ENCODE data around the gene ACBD4. TPM values are rescaled to one million over a fixed set of nuclear protein-coding genes. Genes with fewer than 3 reads are reported as not detected.

The ACBD4 gene
- total and polyA plus RNA-seq, 10 of the 15 experiments (the other 5 are each of a cell fraction or from before 2014, with no cell fraction given), result 0.20 to 13.8 (median 6.9) TPM

- 86% methylated on average over 4 of the region's 4 CpGs for WGBS (ENCODE audit: insufficient coverage, insufficient replicate concordance, low lambda C conversion rate, missing lambda C conversion rate)
- Histone ChIP-seq H3K4me3 (no peak overlapping the region), H3K4me1 (ENCODE audit: control insufficient read depth, insufficient read depth, low read length) (peaks cover 12% of the 10 kb centered on the region), H3K79me2 (ENCODE audit: control insufficient read depth, insufficient read depth, low read length) (peaks cover 4% of the 10 kb centered on the region), H3K9me3 (replicated peaks; ENCODE audit: control insufficient read depth, insufficient read depth, low read length) (no peaks in the 10 kb centered on the region), H2AFZ (ENCODE audit: control insufficient read depth, low read depth, low read length) (no peak overlapping the region), H3K9ac (ENCODE audit: control insufficient read depth, insufficient read depth, low read length) (no peak overlapping the region), H3K4me2 (ENCODE audit: control insufficient read depth, insufficient read depth) (no peak overlapping the region), H3K27me3 (replicated peaks in 1 of 2; ENCODE audit: control insufficient read depth in 2 of 2, insufficient read depth in 2 of 2, low read length in 1 of 2) (no peaks in the 10 kb centered on the region), H4K20me1 (ENCODE audit: control insufficient read depth, insufficient read depth) (no peaks in the 10 kb centered on the region), H3K27ac (ENCODE audit: control insufficient read depth, insufficient read depth) (no peak overlapping the region), H3K36me3 (ENCODE audit: control insufficient read depth in 2 of 2, insufficient read depth in 2 of 2, low read length in 1 of 2) (no peaks in the 10 kb centered on the region)
- ATAC-seq (no peak), DNase-seq (ENCODE audit: low read depth, low spot score) (no peak), FAIRE-seq (no peak)
- no peak for TF ChIP-seq NR2C1 (IDR thresholded peaks at IDR 0.05)
- no peak for TF ChIP-seq EP300 (IDR thresholded peaks at IDR 0.05; ENCODE audit: borderline replicate concordance in 1 of 2, control insufficient read depth in 1 of 2, low read depth in 2 of 2, low read length in 2 of 2)
- TF ChIP-seq LARP7 (IDR thresholded peaks at IDR 0.05), result no peak
- no peak for TF ChIP-seq ZNF687 (IDR thresholded peaks at IDR 0.05)
- TF ChIP-seq ELK1 (IDR thresholded peaks at IDR 0.05; ENCODE audit: low read depth, low read length), result no peak
- no peak for TF ChIP-seq USF2 (IDR thresholded peaks at IDR 0.05; ENCODE audit: borderline replicate concordance, low read depth, low read length)
- TF ChIP-seq CEBPB (IDR thresholded peaks at IDR 0.05; ENCODE audit: borderline replicate concordance in 1 of 2, low read depth in 2 of 2, low read length in 2 of 2), result no peak
- TF ChIP-seq HDAC6 (IDR thresholded peaks at IDR 0.05; ENCODE audit: unreplicated experiment), result no peak
- RAD21 ChIA-PET (ENCODE audit: unreplicated experiment), result interaction anchor here (0.7 kb wide), 1 partner anchor 58 kb away, joined by 3 read pairs; no protein-coding TSS in a partner anchor
- no TSS peak for BruUV-seq (replicated peaks)
- POLR2A ChIA-PET, result no interaction called here
- CTCF ChIA-PET, result interaction anchor here (1.0 to 8.1 kb wide), 3 partner anchors 12 to 138 kb away, joined by 3 to 291 read pairs (median 39); no protein-coding TSS in a partner anchor
- in situ Hi-C loops (cut with MboI) (loop anchor here (5.0 kb wide), 1 partner anchor 58 kb away; no protein-coding TSS in a partner anchor), intact Hi-C loops (cut with micrococcal nuclease; ENCODE audit: unreplicated experiment) (no loop called here)
- SMC1A ChIA-PET (ENCODE audit: uncharacterized antibody, unreplicated experiment), result no interaction called here
Observed at GRCh38 chr17:45139533-45139920, 4.0 kb downstream of the ACBD4 start.

Measured in GM12878 (cell line).